H1 (cell line): ENCODE data around the gene NHEJ1. TPM values are rescaled to one million over a fixed set of nuclear protein-coding genes. Genes with fewer than 3 reads are reported as not detected.

Experiments used
- CTCF ChIA-PET: fragments of 300-600 bp; sonication (Branson Sonifier 250); formaldehyde crosslinking; loops from one replicate; lab custom pipeline; 2021; ENCODE audit not compliant: partially characterized antibody; lab: Charles Lee
- POLR2A ChIA-PET: fragments of 300-600 bp; sonication (Branson Sonifier 250); formaldehyde crosslinking; loops from one replicate; lab custom pipeline; 2021; ENCODE audit warnings: inconsistent platforms; ENCODE audit not compliant: partially characterized antibody; lab: Charles Lee
- DNase-seq, 2 experiments: peaks; one replicate each; pipeline versions ENCODE4 v3.0.0 to v3.0.0-alpha.2; 2010 to 2022; ENCODE audit warnings: low spot score in 2 of 2, low read depth in 1 of 2, mixed read lengths in 1 of 2
- FAIRE-seq: peaks from 2 replicates; lab custom pipeline; 2011; peaks lifted over from hg19 to GRCh38; lab: Jason Lieb, UNC
- H2AFZ ChIP-seq: 2 replicates; pipeline ENCODE4 v1.8.1; 2012; ENCODE audit warnings: low read length, inconsistent platforms
- H2AK5ac ChIP-seq: 2 replicates; pipeline ENCODE4 v1.6.1; 2013; ENCODE audit warnings: low read depth, low read length
- H2BK120ac ChIP-seq: replicated peaks from 2 replicates; pipeline ENCODE3; 2013; ENCODE audit warnings: low read depth, low read length, inconsistent platforms
- H2BK12ac ChIP-seq: 2 replicates; pipeline ENCODE4 v1.6.1; 2013; ENCODE audit warnings: low read depth, low read length
- H2BK15ac ChIP-seq: 2 replicates; pipeline ENCODE4 v1.6.1; 2013; ENCODE audit warnings: low read length
- H2BK20ac ChIP-seq: 2 replicates; pipeline ENCODE4 v1.6.1; 2013; ENCODE audit warnings: low read length
- H2BK5ac ChIP-seq: 2 replicates; pipeline ENCODE4 v1.6.1; 2013; ENCODE audit warnings: low read depth, low read length
- H3K14ac ChIP-seq: 2 replicates; pipeline ENCODE4 v1.6.1; 2013; ENCODE audit warnings: inconsistent platforms; ENCODE audit not compliant: insufficient read length
- H3K18ac ChIP-seq: 2 replicates; pipeline ENCODE4 v1.6.1; 2013; ENCODE audit warnings: low read length; ENCODE audit errors: extremely low read depth
- H3K23ac ChIP-seq: 2 replicates; pipeline ENCODE4 v1.6.1; 2013; ENCODE audit warnings: inconsistent platforms; ENCODE audit not compliant: insufficient read length
- H3K23me2 ChIP-seq: 2 replicates; pipeline ENCODE4 v1.6.1; 2013; ENCODE audit warnings: low read depth, low read length
- H3K27ac ChIP-seq: 2 replicates; pipeline ENCODE4 v1.6.1; 2011; ENCODE audit warnings: low read depth, low read length, inconsistent platforms
- H3K27me3 ChIP-seq, 4 experiments: replicated peaks in 1 of 4; 1 replicate in 1 of 4; 2 replicates in 3 of 4; pipeline versions ENCODE4 v1.6.1 to v1.8.1; 2011 to 2013; ENCODE audit warnings: low read length in 3 of 4, mild to moderate bottlenecking in 3 of 4, inconsistent platforms in 2 of 4, mixed read lengths in 2 of 4, moderate library complexity in 1 of 4; ENCODE audit not compliant: control insufficient read depth in 3 of 4, insufficient read depth in 3 of 4; ENCODE audit errors: extremely low read depth in 1 of 4
- H3K36me3 ChIP-seq, 4 experiments: 2 replicates each; pipeline versions ENCODE4 v1.6.1 to v1.8.1; 2011 to 2013; ENCODE audit warnings: mild to moderate bottlenecking in 4 of 4, low read length in 3 of 4, moderate library complexity in 2 of 4, control low read depth in 1 of 4, inconsistent platforms in 1 of 4; ENCODE audit not compliant: insufficient read depth in 4 of 4, control insufficient read depth in 2 of 4
- H3K4ac ChIP-seq: replicated peaks from 2 replicates; pipeline ENCODE3; 2013; ENCODE audit warnings: low read length, low read depth, mixed read lengths, inconsistent platforms; ENCODE audit not compliant: insufficient read length
- H3K4me1 ChIP-seq, 4 experiments: replicated peaks in 1 of 4; 1 replicate in 1 of 4; 2 replicates in 3 of 4; pipeline versions ENCODE4 v1.6.1 to v1.8.1; 2011 to 2013; ENCODE audit warnings: low read length in 3 of 4, inconsistent platforms in 2 of 4, mixed read lengths in 1 of 4; ENCODE audit not compliant: insufficient read depth in 4 of 4, control insufficient read depth in 3 of 4
- H3K4me2 ChIP-seq, 2 experiments: 2 replicates each; pipeline versions ENCODE4 v1.6.1 to v1.8.1; 2011 to 2013; ENCODE audit warnings: low read depth in 2 of 2, low read length in 2 of 2, control low read depth in 1 of 2, inconsistent platforms in 1 of 2, mild to moderate bottlenecking in 1 of 2; ENCODE audit not compliant: insufficient read depth in 1 of 2
- H3K4me3 ChIP-seq, 4 experiments: fragments of 200-600, 300-600 bp in 1 of 4; sonication (generic), shearing (Covaris generic), sonication (Bioruptor Twin) in 1 of 4; 2 replicates each; pipeline versions ENCODE4 v1.5.1 to v1.8.1; 2011 to 2016; ENCODE audit warnings: low read length in 4 of 4, low read depth in 3 of 4, control low read depth in 2 of 4, inconsistent platforms in 2 of 4, mild to moderate bottlenecking in 2 of 4, mixed read lengths in 1 of 4, moderate library complexity in 1 of 4; ENCODE audit not compliant: insufficient read depth in 2 of 4; ENCODE audit errors: extremely low read depth in 1 of 4
- H3K56ac ChIP-seq: replicated peaks from 2 replicates; pipeline ENCODE3; 2013; ENCODE audit warnings: low read depth, mild to moderate bottlenecking, mixed read lengths, low read length, inconsistent platforms; ENCODE audit not compliant: insufficient read length
- H3K79me1 ChIP-seq: 2 replicates; pipeline ENCODE4 v1.6.1; 2013; ENCODE audit warnings: low read depth, low read length, control low read depth
- H3K79me2 ChIP-seq, 2 experiments: 2 replicates each; pipeline versions ENCODE4 v1.6.1 to v1.8.1; 2012 to 2013; ENCODE audit warnings: low read length in 2 of 2, mild to moderate bottlenecking in 2 of 2, inconsistent platforms in 1 of 2; ENCODE audit not compliant: insufficient read depth in 2 of 2, control insufficient read depth in 1 of 2
- H3K9ac ChIP-seq, 4 experiments: replicated peaks in 1 of 4; 1 replicate in 1 of 4; 2 replicates in 3 of 4; pipeline versions ENCODE4 v1.6.1 to v1.8.1; 2011 to 2013; ENCODE audit warnings: low read depth in 3 of 4, low read length in 3 of 4, control low read depth in 2 of 4, mild to moderate bottlenecking in 2 of 4, moderate library complexity in 2 of 4, inconsistent platforms in 1 of 4; ENCODE audit errors: extremely low read depth in 1 of 4
- H3K9me3 ChIP-seq, 2 experiments: 2 replicates each; pipeline versions ENCODE4 v1.6.1 to v1.8.1; 2012 to 2013; ENCODE audit warnings: mild to moderate bottlenecking in 2 of 2, moderate library complexity in 2 of 2, control low read depth in 1 of 2, inconsistent platforms in 1 of 2, low read depth in 1 of 2, low read length in 1 of 2, mixed read lengths in 1 of 2; ENCODE audit not compliant: insufficient read depth in 2 of 2
- H4K20me1 ChIP-seq, 2 experiments: replicated peaks in 1 of 2; 2 replicates each; pipeline versions ENCODE3 to v1.8.1; 2011 to 2013; ENCODE audit warnings: inconsistent platforms in 2 of 2, low read length in 2 of 2, mild to moderate bottlenecking in 1 of 2; ENCODE audit not compliant: insufficient read depth in 2 of 2, control insufficient read depth in 1 of 2
- H4K5ac ChIP-seq: 2 replicates; pipeline ENCODE4 v1.6.1; 2013; ENCODE audit warnings: low read length, low read depth, mixed read lengths, inconsistent platforms; ENCODE audit not compliant: insufficient read length
- H4K8ac ChIP-seq: 2 replicates; pipeline ENCODE4 v1.8.0; 2013; ENCODE audit warnings: mild to moderate bottlenecking, moderate library complexity, low read length, inconsistent platforms; ENCODE audit not compliant: insufficient read depth; ENCODE audit errors: extremely low read depth
- H4K91ac ChIP-seq: replicated peaks from 2 replicates; pipeline ENCODE3; 2013; ENCODE audit warnings: low read length, mixed read lengths, inconsistent platforms; ENCODE audit not compliant: insufficient read length
- CBX5 ChIP-seq: fragments of 300-800, 300-1000 bp; sonication (generic); IDR thresholded peaks from 2 replicates; pipeline ENCODE4 v1.7.1; 2016; ENCODE audit warnings: antibody characterized with exemption, low read length, low read depth
- CHD2 ChIP-seq: IDR thresholded peaks from 2 replicates; pipeline ENCODE4 v1.6.1; 2012; ENCODE audit warnings: low read length, improper control_type of control experiment
- NANOG ChIP-seq: IDR thresholded peaks from 2 replicates; pipeline ENCODE4 v1.6.1; 2011; ENCODE audit warnings: low read length, low read depth, mild to moderate bottlenecking, inconsistent platforms; ENCODE audit not compliant: insufficient read depth, poor library complexity, severe bottlenecking
- POU5F1 ChIP-seq: IDR thresholded peaks from 2 replicates; pipeline ENCODE4 v1.6.1; 2011; ENCODE audit warnings: low read depth, mild to moderate bottlenecking, low read length, moderate library complexity
- RFX5 ChIP-seq: IDR thresholded peaks from 2 replicates; pipeline ENCODE4 v1.6.1; 2011; ENCODE audit warnings: low read depth, low read length, improper control_type of control experiment, borderline replicate concordance
- RXRA ChIP-seq: IDR thresholded peaks from 2 replicates; pipeline ENCODE4 v1.6.1; 2011; ENCODE audit warnings: low read depth, mild to moderate bottlenecking, low read length, moderate library complexity; ENCODE audit not compliant: insufficient read depth
- SAP30 ChIP-seq: fragments of 300-600 bp; sonication (generic); IDR thresholded peaks from 2 replicates; pipeline ENCODE4 v1.7.1; 2012; ENCODE audit warnings: low read length, moderate library complexity, mild to moderate bottlenecking, inconsistent platforms; ENCODE audit not compliant: insufficient read depth, insufficient replicate concordance
- SIN3A ChIP-seq, 2 experiments: IDR thresholded peaks in 1 of 2; conservative IDR thresholded peaks in 1 of 2; 2 replicates each; pipeline ENCODE4 v1.6.1; 2011 to 2012; ENCODE audit warnings: low read length in 2 of 2, improper control_type of control experiment in 1 of 2, low read depth in 1 of 2, mild to moderate bottlenecking in 1 of 2
- SUZ12 ChIP-seq: fragments of 200-600 bp; sonication (generic); IDR thresholded peaks from 2 replicates; pipeline ENCODE4 v1.6.1; 2012; ENCODE audit warnings: mild to moderate bottlenecking, inconsistent platforms, low read length, moderate library complexity, mixed read lengths
- ZNF274 ChIP-seq: IDR thresholded peaks from 2 replicates; pipeline ENCODE4 v1.7.0; 2012; ENCODE audit warnings: low read length, borderline replicate concordance; ENCODE audit errors: extremely low read depth
- WGBS, 2 experiments: shearing (Covaris generic) in 1 of 2; methylation state at CpG; one replicate each; pipeline versions ENCODE4 v1.1.6 to v1.1.7; 2013 to 2015; ENCODE audit warnings: low lambda C conversion rate in 2 of 2, mixed read lengths in 2 of 2, inconsistent platforms in 1 of 2, low coverage in 1 of 2, missing lambda C conversion rate in 1 of 2; ENCODE audit not compliant: insufficient replicate concordance in 2 of 2, insufficient coverage in 1 of 2, insufficient read length in 1 of 2; ENCODE audit errors: extremely low coverage in 1 of 2, missing lambda C conversion rate in 1 of 2; 5-methylcytosine and 5-hydroxymethylcytosine counted together
- polyA plus RNA-seq, 7 experiments: library from polyadenylated mRNA; depleted of rRNA in 3 of 7; stranded (reverse) in 5 of 7; unstranded in 2 of 7; fragments of >200 nt in 5 of 7; fragments of 200-250 nt in 2 of 7; gene quantifications; 1 replicate in 5 of 7; 2 replicates in 1 of 7; 4 replicates in 1 of 7; pipeline versions ENCODE4 v1.2.1 to v1.2.3, GENCODE V29; 2011 to 2013; ENCODE audit warnings: missing spikeins in 2 of 7, mixed read lengths in 2 of 7
- total RNA-seq: library from RNA; stranded (reverse); fragmentation: NEBNext Ultra II Directional; extraction: Animal tissue kit (Norgen Biotek cat#: 25700); gene quantifications from 2 replicates; pipeline ENCODE4 v1.2.1, GENCODE V29; 2021

Gene NHEJ1
- total and polyA plus RNA-seq, 2 of the 8 experiments (the other 6 are each of a cell fraction or from before 2014, with no cell fraction given) = 22.7 to 24.1 TPM

GRCh38 chr2:219174801-219175200 lies 14.2 kb upstream of the NHEJ1 start:
- H3K4me3 ChIP-seq = no peak overlapping the region
- no peak overlapping the region for H2BK12ac ChIP-seq
- no peak overlapping the region for H2BK15ac ChIP-seq
- H3K14ac ChIP-seq = no peak overlapping the region
- H4K91ac ChIP-seq = no peak overlapping the region
- FAIRE-seq = no peak
- H3K18ac ChIP-seq = no peak overlapping the region
- peaks cover 0 to 4% of the 10 kb centered on the region in 2 experiments for H4K20me1 ChIP-seq
- 91% methylated on average over 6 of the region's 7 CpGs; no CpG with 5 or more reads in 1 of the 2 experiments for WGBS, 2 experiments
- H3K27ac ChIP-seq = no peak overlapping the region
- peaks cover 0 to 7% (median 3%) of the 10 kb centered on the region in 4 experiments; a peak in 3 of 8 replicates for H3K36me3 ChIP-seq
- no peak overlapping the region for H3K9ac ChIP-seq
- H3K56ac ChIP-seq = no peak overlapping the region
- DNase-seq = no peak
- H3K23ac ChIP-seq = no peak overlapping the region
- peaks cover 6% of the 10 kb centered on the region for H3K79me1 ChIP-seq
- CTCF ChIA-PET = interaction anchor here (0.9 to 8.3 kb wide), 8 partner anchors 12 to 120 kb away, joined by 3 to 71 read pairs (median 6); partner anchors contain the start of genes DNAJB2 and NHEJ1
- H4K5ac ChIP-seq = no peak overlapping the region
- no peak overlapping the region for H2BK120ac ChIP-seq
- no peaks in the 10 kb centered on the region for H3K27me3 ChIP-seq
- H2AFZ ChIP-seq = no peak overlapping the region
- no peak overlapping the region for H2AK5ac ChIP-seq
- no peak overlapping the region for H4K8ac ChIP-seq
- H3K4me2 ChIP-seq = no peak overlapping the region; a peak in 1 of 4 replicates
- peaks cover 0 to 13% (median 6%) of the 10 kb centered on the region in 4 experiments; a peak in 6 of 7 replicates for H3K4me1 ChIP-seq
- no peaks in the 10 kb centered on the region for H3K9me3 ChIP-seq
- peaks cover 11% of the 10 kb centered on the region; the same call in 1 of the 2 replicates for H3K23me2 ChIP-seq
- no peak overlapping the region for H2BK5ac ChIP-seq
- no peak overlapping the region for H2BK20ac ChIP-seq
- no peak overlapping the region for H3K4ac ChIP-seq
- H3K79me2 ChIP-seq = peaks cover 0 to 8% of the 10 kb centered on the region in 2 experiments; a peak in 1 of 4 replicates
- POLR2A ChIA-PET = interaction anchor here (1.0 to 2.8 kb wide), 3 partner anchors 10 to 105 kb away, joined by 3 to 9 read pairs (median 4); partner anchors contain the start of gene DNAJB2
- TF ChIP-seq CHD2 = no peak
- no peak for TF ChIP-seq SAP30
- TF ChIP-seq ZNF274 = no peak
- no peak for TF ChIP-seq POU5F1
- TF ChIP-seq SIN3A (conservative IDR thresholded peaks at IDR 0.05 in 1 of 2, IDR thresholded peaks at IDR 0.05 in 1 of 2; ENCODE audit: low read depth in 1 of 2, low read length in 2 of 2) = no peak
- TF ChIP-seq SUZ12 = no peak
- no peak for TF ChIP-seq CBX5
- TF ChIP-seq NANOG = no peak
- TF ChIP-seq RXRA = no peak
- no peak for TF ChIP-seq RFX5
